HL-60 (cell line): ENCODE results near the gene SRRM3.

Source experiments
- CTCF ChIP-seq: IDR thresholded peaks from one replicate; pipeline ENCODE4 v1.5.1; 2011; ENCODE audit warnings: low read length, control low read depth, inconsistent platforms; ENCODE audit not compliant: insufficient read depth
- GABPA ChIP-seq: IDR thresholded peaks from 2 replicates; pipeline ENCODE4 v1.6.1; 2012; ENCODE audit warnings: low read depth
- POLR2AphosphoS5 ChIP-seq: IDR thresholded peaks from 2 replicates; pipeline ENCODE4 v1.6.1; 2012; ENCODE audit warnings: low read depth
- REST ChIP-seq: IDR thresholded peaks from 2 replicates; pipeline ENCODE4 v1.6.1; 2012; ENCODE audit warnings: low read depth; ENCODE audit not compliant: insufficient replicate concordance

GRCh38 chr7:76310102-76310957, 108.6 kb downstream of the SRRM3 start:
- TF ChIP-seq POLR2AphosphoS5 (no peak), CTCF (no peak), GABPA (no peak), REST (no peak)
